Naive thymus-derived CD8-positive, alpha-beta T cell (primary cell): ENCODE measurements around the gene CCSER1. TPM values are rescaled to one million over a fixed set of nuclear protein-coding genes. Genes with fewer than 3 reads are reported as not detected.

Experiments used
- ATAC-seq, 2 donors: fragments of 150-1000 bp; cut with Tn5 transposase in 1 of 2; sonication (Bioruptor Pico), chemical (Tn5 transposase) in 1 of 2; 1 replicate in 1 of 2; 2 replicates in 1 of 2; pipeline ENCODE4 v1.10.0; 2021; ENCODE audit warnings: mild to moderate bottlenecking in 2 of 2, moderate library complexity in 2 of 2
- POLR2A ChIA-PET: fragments of 350-600 bp; sonication (Branson Sonifier 250); formaldehyde crosslinking; loops from one replicate; lab custom pipeline; 2021; ENCODE audit warnings: antibody characterized with exemption; lab: Charles Lee
- DNase-seq, 10 donors: peaks; one replicate each; pipeline versions ENCODE4 v3.0.0 to v3.0.0-alpha.2; 2020 to 2022
- H3K27ac Mint-ChIP-seq, 10 donors: one replicate each; pipeline ENCODE4 v1.8.0; 2020 to 2022; ENCODE audit warnings: mild to moderate bottlenecking in 10 of 10, mixed read lengths in 10 of 10, moderate library complexity in 4 of 10, inconsistent platforms in 1 of 10
- H3K27me3 Mint-ChIP-seq, 5 donors: one replicate each; pipeline ENCODE4 v1.8.0; 2021 to 2022; ENCODE audit warnings: mixed read lengths in 5 of 5
- H3K36me3 Mint-ChIP-seq, 3 donors: one replicate each; pipeline ENCODE4 v1.8.0; 2020 to 2022; ENCODE audit warnings: mixed read lengths in 3 of 3, mild to moderate bottlenecking in 2 of 3, inconsistent platforms in 1 of 3
- H3K4me1 Mint-ChIP-seq, 4 donors: one replicate each; pipeline ENCODE4 v1.8.0; 2021 to 2022; ENCODE audit warnings: mixed read lengths in 4 of 4
- H3K4me3 Mint-ChIP-seq, 10 donors: one replicate each; pipeline ENCODE4 v1.8.0; 2020 to 2022; ENCODE audit warnings: mild to moderate bottlenecking in 10 of 10, mixed read lengths in 10 of 10, moderate library complexity in 6 of 10, inconsistent platforms in 1 of 10
- H3K9me3 Mint-ChIP-seq, 9 donors: one replicate each; pipeline ENCODE4 v1.8.0; 2020 to 2022; ENCODE audit warnings: mixed read lengths in 9 of 9, mild to moderate bottlenecking in 3 of 9, inconsistent platforms in 1 of 9, moderate library complexity in 1 of 9
- polyA plus RNA-seq, 3 donors: library from polyadenylated mRNA; unstranded; fragments of 300-500 nt; fragmentation: Illumina TruSeq; gene quantifications; one replicate each; pipeline ENCODE4 v1.2.3, GENCODE V29; 2021
- total RNA-seq, 8 experiments: library from RNA in 2 of 8; stranded (reverse) in 2 of 8; gene quantifications; one replicate each; pipeline ENCODE4 v1.2.3 and lab custom pipeline; 2021 to 2026

Gene CCSER1
- total and polyA plus RNA-seq, 5 experiments from 2014 or later: 0.19 to 0.47 TPM; not detected in 3

DNA sequence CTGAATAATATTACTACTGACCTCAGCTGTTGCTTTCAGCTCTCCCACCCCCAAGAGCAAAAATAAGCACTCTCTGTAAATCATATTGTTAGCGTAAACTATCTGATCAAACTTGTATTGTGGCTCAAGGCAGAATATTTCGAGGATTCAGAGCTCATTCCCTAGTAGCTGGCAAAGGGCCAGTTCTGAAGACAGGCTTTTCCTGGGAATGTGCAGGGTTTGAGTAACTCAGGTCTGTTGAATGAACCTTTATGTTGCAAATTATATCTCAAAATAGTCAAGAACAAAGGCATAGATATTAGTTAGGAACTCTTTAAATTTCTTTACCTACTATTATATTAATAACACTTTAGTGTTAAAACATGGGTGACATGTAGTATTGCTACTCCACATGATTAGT lies 454.9 kb downstream of the CCSER1 start:
- Mint-ChIP-seq H3K27me3 (no peaks in the 10 kb centered on the region), H3K27ac (no peak overlapping the region)
- POLR2A ChIA-PET: no interaction called here

DNA sequence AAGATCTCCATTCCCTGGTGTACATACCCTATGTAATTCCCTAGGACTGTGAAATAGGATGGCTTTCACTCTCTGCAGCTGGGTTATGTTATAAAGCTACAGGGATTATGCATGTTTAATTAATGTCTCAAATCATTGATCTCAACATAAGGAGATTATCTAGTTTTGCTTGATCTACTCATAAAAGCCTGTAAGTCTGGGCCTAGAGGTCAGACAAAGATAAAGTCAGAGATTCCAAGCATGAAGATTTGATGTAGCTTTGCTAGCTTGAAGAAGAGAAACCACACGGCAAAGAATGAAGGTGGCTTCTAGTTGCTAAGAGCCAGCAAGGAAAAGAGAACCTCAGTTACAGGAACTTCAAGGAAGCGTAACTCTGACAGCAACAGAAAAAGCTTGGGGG lies 456.9 kb downstream of the CCSER1 start:
- POLR2A ChIA-PET: no interaction called here
- Mint-ChIP-seq H3K9me3 (peaks cover 0 to 15% (median 3%) of the 10 kb centered on the region in 9 donors), H3K4me3 (no peak overlapping the region), H3K27ac (no peak overlapping the region), H3K27me3 (no peaks in the 10 kb centered on the region), H3K36me3 (no peaks in the 10 kb centered on the region), H3K4me1 (no peaks in the 10 kb centered on the region)
- DNase-seq: no peak
- no peak for ATAC-seq

More for the DNA sequence above, 454.9 kb downstream of the CCSER1 start:
- no peak for DNase-seq
- ATAC-seq: no peak
- Mint-ChIP-seq H3K4me1 (no peaks in the 10 kb centered on the region), H3K36me3 (no peaks in the 10 kb centered on the region), H3K9me3 (peaks cover 0 to 4% (median 0%) of the 10 kb centered on the region in 9 donors), H3K4me3 (no peak overlapping the region)

DNA sequence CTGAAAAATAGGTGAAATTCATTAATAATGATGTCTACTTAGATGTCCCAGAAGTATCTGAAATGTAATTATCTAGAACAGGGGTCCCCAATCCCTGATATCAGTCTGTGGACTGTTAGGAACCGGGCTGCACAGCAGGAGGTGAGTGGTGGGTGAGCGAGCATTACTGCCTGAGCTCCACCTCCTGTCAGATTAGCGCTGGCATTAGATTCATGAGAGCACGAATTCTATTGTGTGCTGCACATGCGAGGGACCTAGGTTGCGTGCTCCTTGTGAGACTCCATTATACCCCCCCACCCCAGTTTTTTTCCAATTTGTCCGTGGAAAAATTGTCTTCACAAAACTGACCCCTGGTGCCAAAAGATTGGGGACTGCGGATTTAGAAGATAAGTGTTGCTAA lies 458.8 kb downstream of the CCSER1 start:
- Mint-ChIP-seq H3K36me3 (no peaks in the 10 kb centered on the region), H3K9me3 (peaks cover 0 to 22% (median 4%) of the 10 kb centered on the region in 9 donors), H3K4me3 (no peak overlapping the region), H3K27me3 (no peaks in the 10 kb centered on the region), H3K27ac (no peak overlapping the region), H3K4me1 (no peaks in the 10 kb centered on the region)
- DNase-seq: no peak
- POLR2A ChIA-PET: no interaction called here
- no peak for ATAC-seq

DNA sequence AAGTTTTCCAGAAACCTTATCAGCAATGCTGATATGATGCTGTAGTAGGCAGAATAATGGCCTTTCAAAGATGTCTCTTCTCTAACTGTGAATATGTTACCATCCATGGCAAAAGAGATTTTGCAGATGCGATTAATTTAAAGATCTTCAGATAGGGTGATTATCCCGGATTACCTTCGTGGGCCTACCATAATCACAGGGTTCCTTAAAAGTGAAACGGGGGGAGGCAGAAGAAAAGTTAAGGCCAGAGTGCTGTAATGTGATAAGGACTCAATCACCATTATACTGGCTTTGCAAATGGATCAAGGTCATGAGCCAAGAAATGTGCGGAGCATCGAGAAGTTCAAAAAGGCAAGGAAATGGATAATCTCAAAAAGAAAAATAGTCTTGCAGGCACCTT lies 459.6 kb downstream of the CCSER1 start:
- Mint-ChIP-seq H3K27ac (no peak overlapping the region), H3K4me3 (no peak overlapping the region), H3K4me1 (no peaks in the 10 kb centered on the region), H3K27me3 (no peaks in the 10 kb centered on the region), H3K36me3 (no peaks in the 10 kb centered on the region), H3K9me3 (peaks cover 1 to 25% (median 5%) of the 10 kb centered on the region in 9 donors)
- POLR2A ChIA-PET: no interaction called here
- no peak for ATAC-seq
- no peak for DNase-seq

DNA sequence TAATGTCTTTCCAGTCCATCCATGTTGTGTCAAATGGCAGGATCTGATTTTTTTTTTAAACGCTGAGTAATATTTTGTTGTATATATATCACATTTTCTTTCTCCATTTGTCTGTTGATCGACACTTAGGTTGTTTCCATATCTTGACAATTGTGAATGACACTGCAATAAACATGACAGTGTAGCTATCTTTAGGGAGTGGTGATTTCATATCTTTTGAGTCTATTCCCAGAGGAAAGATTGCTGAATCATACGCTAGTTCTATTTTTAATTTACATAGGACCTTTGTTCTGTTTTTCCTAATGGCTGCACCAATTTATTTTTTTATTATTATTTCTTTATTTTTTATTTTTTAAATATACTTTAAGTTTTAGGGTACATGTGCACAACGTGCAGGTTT lies 470.7 kb downstream of the CCSER1 start:
- Mint-ChIP-seq H3K27ac (no peak overlapping the region), H3K36me3 (no peaks in the 10 kb centered on the region), H3K9me3 (peaks cover 0 to 6% (median 0%) of the 10 kb centered on the region in 9 donors), H3K27me3 (no peaks in the 10 kb centered on the region), H3K4me1 (no peaks in the 10 kb centered on the region), H3K4me3 (no peak overlapping the region)
- ATAC-seq: no peak
- POLR2A ChIA-PET: no interaction called here
- DNase-seq: no peak

DNA sequence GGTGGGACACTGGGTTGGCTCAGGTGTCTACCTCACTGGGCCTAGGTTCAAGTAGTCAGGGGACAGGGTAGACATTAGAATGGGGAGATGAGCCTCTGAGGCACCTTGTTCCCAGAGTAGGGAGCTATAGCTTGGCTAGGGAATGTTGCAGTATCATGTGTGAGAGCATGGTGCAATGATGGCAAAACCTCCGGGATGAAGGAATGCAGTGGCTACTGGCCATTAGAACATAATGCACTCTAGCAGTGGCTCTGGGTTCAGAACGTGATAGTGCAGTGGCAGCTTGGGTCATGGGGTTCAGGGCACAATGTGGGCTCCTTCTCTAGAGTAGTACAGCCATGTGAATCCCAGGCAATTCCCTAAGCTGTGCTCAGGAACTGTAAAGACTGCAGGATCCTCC lies 471.5 kb downstream of the CCSER1 start:
- no peak for ATAC-seq
- Mint-ChIP-seq H3K9me3 (peaks cover 0 to 6% (median 1%) of the 10 kb centered on the region in 9 donors), H3K36me3 (no peaks in the 10 kb centered on the region), H3K27me3 (no peaks in the 10 kb centered on the region), H3K4me3 (no peak overlapping the region), H3K4me1 (no peaks in the 10 kb centered on the region), H3K27ac (no peak overlapping the region)
- no peak for DNase-seq
- POLR2A ChIA-PET: no interaction called here

DNA sequence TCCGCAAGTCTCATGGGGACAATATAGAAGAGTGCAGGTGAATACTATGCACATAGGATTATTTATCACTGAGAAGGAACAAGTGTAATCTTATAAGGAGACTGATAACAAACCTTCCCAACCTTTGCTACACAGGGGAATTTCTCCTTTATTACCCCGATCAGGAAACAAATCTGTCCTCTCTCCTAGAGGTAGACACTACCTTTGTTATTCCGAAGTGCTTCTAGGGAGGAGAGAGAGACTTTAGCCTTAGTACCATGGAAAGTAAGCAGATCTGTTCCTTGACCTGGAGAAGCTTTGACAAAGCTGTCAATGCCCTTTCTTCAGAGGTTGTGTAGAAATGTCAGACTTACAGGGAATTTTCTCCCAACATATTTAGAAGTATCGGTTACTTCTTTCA lies 475.5 kb downstream of the CCSER1 start:
- POLR2A ChIA-PET: no interaction called here
- Mint-ChIP-seq H3K27ac (no peak overlapping the region), H3K4me3 (no peak overlapping the region), H3K27me3 (no peaks in the 10 kb centered on the region), H3K9me3 (peaks cover 0 to 8% (median 0%) of the 10 kb centered on the region in 9 donors), H3K36me3 (no peaks in the 10 kb centered on the region), H3K4me1 (no peaks in the 10 kb centered on the region)
- ATAC-seq (no peak), DNase-seq (no peak)

DNA sequence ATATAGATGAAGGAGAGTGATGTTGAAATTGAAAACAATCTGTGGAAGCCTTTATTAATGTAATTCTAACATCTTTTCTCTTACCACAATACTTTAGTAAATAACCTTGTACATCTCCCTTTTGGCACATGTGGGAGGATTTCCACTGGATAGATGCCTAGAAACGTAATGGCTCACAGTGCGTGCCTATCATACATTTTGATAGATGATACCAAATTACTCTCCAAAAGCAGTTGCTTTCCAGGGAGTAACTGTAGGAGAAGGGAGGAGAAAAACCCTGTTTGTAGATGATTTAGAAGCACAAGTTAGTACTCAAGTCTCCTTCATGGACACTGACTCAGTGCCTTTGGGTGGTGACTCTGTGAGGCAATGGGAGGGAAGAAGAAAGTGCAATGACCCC lies 476.3 kb downstream of the CCSER1 start:
- H3K27me3 Mint-ChIP-seq: no peaks in the 10 kb centered on the region
- H3K36me3 Mint-ChIP-seq: no peaks in the 10 kb centered on the region
- POLR2A ChIA-PET: no interaction called here
- no peak overlapping the region for H3K27ac Mint-ChIP-seq
- DNase-seq: no peak
- H3K4me3 Mint-ChIP-seq: no peak overlapping the region
- no peaks in the 10 kb centered on the region for H3K4me1 Mint-ChIP-seq
- peaks cover 0 to 8% (median 0%) of the 10 kb centered on the region in 9 donors for H3K9me3 Mint-ChIP-seq
- ATAC-seq: no peak

DNA sequence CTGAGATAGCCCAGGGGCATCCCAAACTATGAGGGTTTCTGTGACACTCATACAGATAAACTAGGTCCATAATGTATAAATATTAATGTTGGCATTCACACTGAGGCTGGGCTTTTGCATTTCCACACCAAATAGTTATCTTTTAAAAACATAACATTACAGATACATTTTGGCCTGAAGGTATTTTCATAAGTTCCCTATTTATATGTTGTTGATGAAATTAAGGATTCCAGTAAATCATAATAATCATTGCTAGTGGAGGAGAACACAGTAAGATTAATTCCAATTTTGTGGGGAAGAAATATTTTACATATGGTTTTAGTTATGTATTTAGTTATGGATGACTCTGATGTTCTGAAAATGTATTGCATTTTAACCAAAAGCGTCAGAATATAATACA lies 479.6 kb downstream of the CCSER1 start:
- POLR2A ChIA-PET: no interaction called here
- Mint-ChIP-seq H3K4me3 (no peak overlapping the region), H3K4me1 (no peaks in the 10 kb centered on the region), H3K27me3 (no peaks in the 10 kb centered on the region), H3K36me3 (no peaks in the 10 kb centered on the region), H3K9me3 (peaks cover 0 to 8% (median 0%) of the 10 kb centered on the region in 9 donors), H3K27ac (no peak overlapping the region)
- no peak for DNase-seq
- no peak for ATAC-seq

DNA sequence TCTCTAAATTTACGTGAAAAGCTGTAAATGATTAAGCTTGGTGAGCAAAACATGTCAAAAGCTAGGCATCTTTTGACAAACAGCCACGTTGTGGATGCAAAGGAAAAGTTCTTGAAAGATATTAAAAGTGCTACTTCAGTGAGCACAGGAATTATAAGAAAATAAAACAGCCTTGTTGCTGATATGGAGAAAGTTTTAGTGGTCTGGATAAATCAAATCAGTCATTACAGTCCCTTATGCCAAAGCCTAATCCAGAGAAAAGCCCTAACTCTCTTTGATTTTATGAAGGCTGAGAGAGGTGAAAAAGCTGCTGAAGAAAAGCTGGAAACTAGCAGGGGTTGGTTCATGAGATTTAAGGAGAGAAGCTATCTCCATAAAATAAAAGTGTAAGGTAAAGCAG lies 487.2 kb downstream of the CCSER1 start:
- Mint-ChIP-seq H3K27me3 (no peaks in the 10 kb centered on the region), H3K4me3 (no peak overlapping the region), H3K4me1 (no peaks in the 10 kb centered on the region), H3K36me3 (no peaks in the 10 kb centered on the region), H3K27ac (no peak overlapping the region), H3K9me3 (peaks cover 0 to 8% (median 2%) of the 10 kb centered on the region in 9 donors)
- POLR2A ChIA-PET: no interaction called here
- DNase-seq: no peak
- no peak for ATAC-seq

DNA sequence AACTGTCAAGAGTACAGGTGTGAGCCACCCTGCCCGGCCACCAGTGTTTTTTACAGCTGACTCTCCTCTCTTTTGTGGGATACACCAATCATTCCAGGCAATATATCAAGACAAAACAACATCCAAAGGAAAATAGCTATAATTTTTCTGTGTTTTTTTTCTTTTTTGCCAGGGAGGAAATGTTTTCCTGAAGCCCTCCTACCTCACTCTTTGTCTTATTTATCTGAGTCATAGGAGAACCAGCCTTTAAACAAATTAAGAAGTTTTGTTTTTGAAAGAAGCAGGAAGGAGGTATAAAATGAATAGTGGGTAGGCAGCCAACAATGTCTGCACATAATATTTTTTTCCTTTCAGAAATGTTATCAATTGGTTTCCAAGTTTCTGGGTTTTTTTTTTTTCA lies 493.9 kb downstream of the CCSER1 start:
- Mint-ChIP-seq H3K4me3 (no peak overlapping the region), H3K36me3 (no peaks in the 10 kb centered on the region), H3K4me1 (no peaks in the 10 kb centered on the region), H3K9me3 (peaks cover 0 to 4% (median 0%) of the 10 kb centered on the region in 9 donors), H3K27ac (no peak overlapping the region), H3K27me3 (no peaks in the 10 kb centered on the region)
- POLR2A ChIA-PET: no interaction called here
- DNase-seq: no peak
- no peak for ATAC-seq

DNA sequence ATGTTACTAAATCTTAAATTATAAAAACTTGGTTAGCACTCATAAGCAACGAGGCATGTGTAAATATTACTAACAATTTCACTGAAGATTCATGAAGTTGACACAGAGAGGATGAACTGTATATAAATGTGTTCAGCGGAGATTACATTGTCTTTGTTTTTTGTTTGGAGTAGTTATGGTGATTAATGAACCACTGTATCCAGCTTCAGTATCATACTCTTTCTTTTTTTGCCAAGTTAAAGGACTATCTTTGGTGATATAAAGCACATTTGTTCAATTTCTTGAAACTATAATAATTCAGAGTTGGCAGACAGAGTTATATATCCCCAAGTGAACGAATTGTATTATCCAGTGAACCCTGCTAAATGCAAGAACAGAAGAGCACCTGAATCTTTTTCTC lies 497.6 kb downstream of the CCSER1 start:
- H3K4me1 Mint-ChIP-seq: no peaks in the 10 kb centered on the region
- peaks cover 0 to 3% (median 0%) of the 10 kb centered on the region in 9 donors for H3K9me3 Mint-ChIP-seq
- H3K27me3 Mint-ChIP-seq: no peaks in the 10 kb centered on the region
- POLR2A ChIA-PET: no interaction called here
- no peak for ATAC-seq
- no peak overlapping the region for H3K27ac Mint-ChIP-seq
- no peak overlapping the region for H3K4me3 Mint-ChIP-seq
- H3K36me3 Mint-ChIP-seq: no peaks in the 10 kb centered on the region
- no peak for DNase-seq

DNA sequence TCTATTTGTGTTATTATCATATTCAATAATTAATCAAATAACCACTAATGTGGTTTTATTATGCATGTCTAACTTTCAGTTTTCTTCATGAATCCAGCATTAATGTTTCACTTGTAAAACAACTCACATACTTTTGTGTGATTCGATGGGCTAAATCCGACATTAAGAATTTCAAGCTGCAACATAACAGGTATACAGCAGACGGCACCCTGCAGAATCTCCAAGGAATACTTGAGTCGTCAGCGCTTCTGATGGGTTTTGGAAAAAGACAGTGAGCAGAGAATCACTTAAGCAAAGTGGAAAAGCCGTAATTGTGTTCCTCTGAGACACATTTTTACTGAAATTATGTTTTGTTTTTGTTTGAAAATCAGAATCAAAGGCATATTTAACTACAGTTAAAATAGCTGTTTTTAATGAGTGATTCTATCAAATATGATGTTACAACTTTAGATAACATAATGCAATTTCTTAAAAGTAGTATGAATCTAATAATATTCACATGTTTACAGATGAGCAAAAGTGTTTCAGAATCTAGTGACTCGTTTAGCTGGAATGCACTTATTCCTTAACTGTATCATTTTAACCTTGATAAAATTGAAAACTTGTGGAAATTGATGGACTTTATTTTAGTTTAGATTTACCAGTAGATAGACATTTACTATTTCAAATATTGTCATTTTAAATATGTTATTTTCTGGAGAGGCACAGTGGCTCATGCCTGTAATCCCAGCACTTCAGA lies 514.8 kb downstream of the CCSER1 start:
- Mint-ChIP-seq H3K27ac (no peak overlapping the region), H3K4me3 (no peak overlapping the region), H3K36me3 (no peaks in the 10 kb centered on the region), H3K9me3 (peaks cover 0 to 16% (median 2%) of the 10 kb centered on the region in 9 donors), H3K27me3 (peaks cover 0 to 2% (median 0%) of the 10 kb centered on the region in 5 donors), H3K4me1 (no peaks in the 10 kb centered on the region)
- DNase-seq (no peak), ATAC-seq (no peak)
- POLR2A ChIA-PET: no interaction called here

DNA sequence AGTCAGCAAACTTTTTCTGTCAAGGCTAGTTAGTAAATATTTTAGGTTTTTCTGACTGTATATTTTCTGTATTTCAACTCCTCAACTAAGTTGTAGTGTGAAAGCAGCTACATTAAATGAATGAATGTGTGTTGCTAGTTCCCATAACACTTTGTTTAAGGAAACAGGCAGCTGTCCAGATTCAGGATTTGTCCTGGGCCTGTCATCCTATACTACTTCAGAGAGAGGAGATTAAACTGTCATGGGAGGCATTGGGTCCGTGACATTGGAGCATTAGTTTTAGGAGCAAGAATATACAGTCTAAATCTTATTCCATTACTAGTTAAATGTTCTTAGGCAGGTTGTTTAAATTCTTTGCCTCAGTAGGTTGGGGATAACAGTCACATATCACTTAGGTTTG lies 516.0 kb downstream of the CCSER1 start:
- H3K36me3 Mint-ChIP-seq: no peaks in the 10 kb centered on the region
- peaks cover 0 to 2% (median 0%) of the 10 kb centered on the region in 5 donors for H3K27me3 Mint-ChIP-seq
- H3K4me3 Mint-ChIP-seq: no peak overlapping the region
- DNase-seq: no peak
- H3K27ac Mint-ChIP-seq: no peak overlapping the region
- no peaks in the 10 kb centered on the region for H3K4me1 Mint-ChIP-seq
- H3K9me3 Mint-ChIP-seq: peaks cover 0 to 16% (median 3%) of the 10 kb centered on the region in 9 donors
- ATAC-seq: no peak
- POLR2A ChIA-PET: no interaction called here
